Natural killer cell (primary cell): ENCODE results near the gene SLC6A3. TPM values are rescaled to one million over a fixed set of nuclear protein-coding genes. Genes with fewer than 3 reads are reported as not detected.

Experiments
- ATAC-seq, 3 donors: fragments of 150-1000 bp in 2 of 3; fragments of 200-7000 bp in 1 of 3; cut with Tn5 transposase; 1 replicate in 1 of 3; 2 replicates in 2 of 3; pipeline ENCODE4 v1.10.0; 2021; ENCODE audit warnings: mild to moderate bottlenecking in 2 of 3, moderate library complexity in 2 of 3
- DNase-seq, 2 donors: peaks; one replicate each; pipeline versions ENCODE4 v3.0.0 to v3.0.0-alpha.2; 2013 to 2021; ENCODE audit warnings: mixed read lengths in 1 of 2
- H3K27ac ChIP-seq: one replicate; pipeline ENCODE4 v1.5.1; 2013; ENCODE audit warnings: mild to moderate bottlenecking, low read length
- H3K27me3 ChIP-seq: one replicate; pipeline ENCODE4 v1.6.1; 2013; ENCODE audit warnings: low read length; ENCODE audit not compliant: control insufficient read depth, insufficient read depth
- H3K36me3 ChIP-seq: one replicate; pipeline ENCODE4 v1.6.1; 2013; ENCODE audit warnings: low read length; ENCODE audit not compliant: control insufficient read depth, insufficient read depth
- H3K4me1 ChIP-seq: one replicate; pipeline ENCODE4 v1.6.1; 2013; ENCODE audit warnings: low read length; ENCODE audit not compliant: control insufficient read depth, insufficient read depth
- H3K4me3 ChIP-seq: one replicate; pipeline ENCODE4 v1.5.1; 2013; ENCODE audit warnings: low read length
- H3K9me3 ChIP-seq: one replicate; pipeline ENCODE4 v1.6.1; 2013; ENCODE audit warnings: low read length; ENCODE audit not compliant: control insufficient read depth, insufficient read depth
- H3K27ac Mint-ChIP-seq, 2 donors: one replicate each; pipeline ENCODE4 v1.8.0; 2022; ENCODE audit warnings: mild to moderate bottlenecking in 2 of 2, mixed read lengths in 2 of 2, moderate library complexity in 1 of 2
- H3K27me3 Mint-ChIP-seq, 2 donors: one replicate each; pipeline ENCODE4 v1.8.0; 2022; ENCODE audit warnings: low read depth in 2 of 2, mixed read lengths in 2 of 2
- H3K36me3 Mint-ChIP-seq: one replicate; pipeline ENCODE4 v1.8.0; 2022; ENCODE audit warnings: mixed read lengths
- H3K4me1 Mint-ChIP-seq, 2 donors: one replicate each; pipeline ENCODE4 v1.8.0; 2022; ENCODE audit warnings: mixed read lengths in 2 of 2
- H3K4me3 Mint-ChIP-seq: one replicate; pipeline ENCODE4 v1.8.0; 2022; ENCODE audit warnings: mild to moderate bottlenecking, moderate library complexity, mixed read lengths
- H3K9me3 Mint-ChIP-seq, 2 donors: one replicate each; pipeline ENCODE4 v1.8.0; 2022; ENCODE audit warnings: mixed read lengths in 2 of 2
- WGBS: methylation state at CpG from one replicate; pipeline ENCODE4 v1.1.7; 2013; ENCODE audit warnings: missing lambda C conversion rate; ENCODE audit not compliant: insufficient coverage; 5-methylcytosine and 5-hydroxymethylcytosine counted together
- intact Hi-C: fragments of 100-400 bp; cut with micrococcal nuclease; formaldehyde crosslinking; loops from one replicate; pipeline ENCODE4 v1.14.2; 2022
- total RNA-seq, 4 donors: library from RNA; stranded (reverse); fragments of 120-200 nt in 1 of 4; gene quantifications; one replicate each; pipeline versions ENCODE4 v1.2.3 to v1.2.4, GENCODE V29; 2013 to 2022
- TF ChIP-seq, protein P1 (sequence below): fragments of 200-600 bp; IDR thresholded peaks from one replicate; pipeline ENCODE4 v1.8.0; 2022; ENCODE audit warnings: antibody characterized with exemption

SLC6A3 gene
- total RNA-seq, 3 donors from 2014 or later (not counting 1 experiment from before 2014, with no cell fraction given), result not detected

DNA sequence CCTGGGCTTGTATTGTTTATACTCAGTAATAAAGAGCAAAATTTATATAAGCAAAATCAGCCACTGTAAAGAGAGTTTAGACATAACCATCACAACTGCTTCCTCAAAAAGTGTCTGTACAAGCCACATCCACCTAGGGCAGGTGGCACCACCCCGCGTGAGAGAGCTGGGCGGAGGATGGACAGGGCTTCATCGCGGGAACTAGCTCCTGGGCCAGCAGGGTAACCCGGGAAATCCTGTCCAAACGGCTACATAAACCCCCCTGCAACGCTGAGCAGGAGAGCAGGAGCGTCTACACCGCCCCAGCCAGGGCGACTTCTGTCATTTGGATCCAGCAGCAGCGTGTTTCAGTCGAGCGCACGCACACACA, 1.3 kb downstream of the SLC6A3 start:
- H3K27me3 Mint-ChIP-seq, result peaks cover 24 to 47% of the 10 kb centered on the region in 2 donors
- TF ChIP-seq, protein P1, sequence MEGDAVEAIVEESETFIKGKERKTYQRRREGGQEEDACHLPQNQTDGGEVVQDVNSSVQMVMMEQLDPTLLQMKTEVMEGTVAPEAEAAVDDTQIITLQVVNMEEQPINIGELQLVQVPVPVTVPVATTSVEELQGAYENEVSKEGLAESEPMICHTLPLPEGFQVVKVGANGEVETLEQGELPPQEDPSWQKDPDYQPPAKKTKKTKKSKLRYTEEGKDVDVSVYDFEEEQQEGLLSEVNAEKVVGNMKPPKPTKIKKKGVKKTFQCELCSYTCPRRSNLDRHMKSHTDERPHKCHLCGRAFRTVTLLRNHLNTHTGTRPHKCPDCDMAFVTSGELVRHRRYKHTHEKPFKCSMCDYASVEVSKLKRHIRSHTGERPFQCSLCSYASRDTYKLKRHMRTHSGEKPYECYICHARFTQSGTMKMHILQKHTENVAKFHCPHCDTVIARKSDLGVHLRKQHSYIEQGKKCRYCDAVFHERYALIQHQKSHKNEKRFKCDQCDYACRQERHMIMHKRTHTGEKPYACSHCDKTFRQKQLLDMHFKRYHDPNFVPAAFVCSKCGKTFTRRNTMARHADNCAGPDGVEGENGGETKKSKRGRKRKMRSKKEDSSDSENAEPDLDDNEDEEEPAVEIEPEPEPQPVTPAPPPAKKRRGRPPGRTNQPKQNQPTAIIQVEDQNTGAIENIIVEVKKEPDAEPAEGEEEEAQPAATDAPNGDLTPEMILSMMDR, result no peak
- DNase-seq (no peak), ATAC-seq (no peak)
- intact Hi-C loops, result no loop called here
- Histone ChIP-seq H3K4me3 (no peak overlapping the region), H3K36me3 (no peaks in the 10 kb centered on the region), H3K4me1 (peaks cover 36% of the 10 kb centered on the region), H3K27ac (no peak overlapping the region), H3K27me3 (peaks cover 25% of the 10 kb centered on the region), H3K9me3 (no peaks in the 10 kb centered on the region)
- WGBS, result 64% methylated on average over 15 of the region's 15 CpGs
- H3K9me3 Mint-ChIP-seq, result peaks cover 3 to 4% of the 10 kb centered on the region in 2 donors
- H3K27ac Mint-ChIP-seq, result no peak overlapping the region
- peaks cover 12 to 33% of the 10 kb centered on the region in 2 donors for H3K4me1 Mint-ChIP-seq
- H3K4me3 Mint-ChIP-seq, result peak overlapping the region; percentile 7
- H3K36me3 Mint-ChIP-seq, result no peaks in the 10 kb centered on the region

- WGBS, result 78% methylated on average over 9 of the region's 9 CpGs
- Mint-ChIP-seq H3K36me3 (no peaks in the 10 kb centered on the region), H3K27ac (no peak overlapping the region), H3K4me1 (peaks cover 4 to 25% of the 10 kb centered on the region in 2 donors), H3K4me3 (no peak overlapping the region), H3K27me3 (peaks cover 24 to 47% of the 10 kb centered on the region in 2 donors), H3K9me3 (peaks cover 3 to 4% of the 10 kb centered on the region in 2 donors)
- ATAC-seq (no peak), DNase-seq (no peak)
- TF ChIP-seq, protein P1, result no peak
- H3K27ac ChIP-seq, result no peak overlapping the region
- no peaks in the 10 kb centered on the region for H3K9me3 ChIP-seq
- H3K36me3 ChIP-seq, result no peaks in the 10 kb centered on the region
- intact Hi-C loops, result no loop called here
- H3K27me3 ChIP-seq, result peaks cover 25% of the 10 kb centered on the region
- H3K4me3 ChIP-seq, result no peak overlapping the region
- peaks cover 28% of the 10 kb centered on the region for H3K4me1 ChIP-seq
These were observed 2.1 kb downstream of the SLC6A3 start for GRCh38 chr5:1443171-1443570.

GRCh38 chr5:1442222-1443145, 2.8 kb downstream of the SLC6A3 start:
- Histone ChIP-seq H3K27ac (no peak overlapping the region), H3K9me3 (no peaks in the 10 kb centered on the region), H3K36me3 (no peaks in the 10 kb centered on the region), H3K4me3 (no peak overlapping the region), H3K27me3 (peaks cover 25% of the 10 kb centered on the region), H3K4me1 (peaks cover 21% of the 10 kb centered on the region)
- Mint-ChIP-seq H3K9me3 (peaks cover 3 to 4% of the 10 kb centered on the region in 2 donors), H3K4me1 (peaks cover 0 to 19% of the 10 kb centered on the region in 2 donors), H3K27ac (no peak overlapping the region), H3K27me3 (peaks cover 24 to 42% of the 10 kb centered on the region in 2 donors), H3K4me3 (no peak overlapping the region), H3K36me3 (no peaks in the 10 kb centered on the region)
- intact Hi-C loops, result no loop called here
- ATAC-seq (no peak), DNase-seq (no peak)
- 81% methylated on average over 36 of the region's 36 CpGs for WGBS
- TF ChIP-seq, protein P1, result no peak
